ENCODE results near the gene PF4V1. TPM values are rescaled to one million over a fixed set of nuclear protein-coding genes. Genes with fewer than 3 reads are reported as not detected.
A peak's percentile ranks its signal among the peaks of the same experiment; 100 is the strongest.

Gene PF4V1
- total RNA-seq, 1 experiment from 2014 or later, result not detected

GRCh38 chr4:73842696-73843095 lies 10.4 kb upstream of the PF4V1 start:
- in situ Hi-C loops (cut with HindIII; ENCODE audit: low pct_unique_long_range_greater_than_20kb, low sequenced_read_pairs), result no loop called here
- DNase-seq (ENCODE audit: low read depth), result no peak

- in situ Hi-C loops (cut with HindIII; ENCODE audit: low pct_unique_long_range_greater_than_20kb, low sequenced_read_pairs), result no loop called here
- no peak for DNase-seq (ENCODE audit: low read depth)
These were observed 9.7 kb upstream of the PF4V1 start for GRCh38 chr4:73843369-73843768.

DNA sequence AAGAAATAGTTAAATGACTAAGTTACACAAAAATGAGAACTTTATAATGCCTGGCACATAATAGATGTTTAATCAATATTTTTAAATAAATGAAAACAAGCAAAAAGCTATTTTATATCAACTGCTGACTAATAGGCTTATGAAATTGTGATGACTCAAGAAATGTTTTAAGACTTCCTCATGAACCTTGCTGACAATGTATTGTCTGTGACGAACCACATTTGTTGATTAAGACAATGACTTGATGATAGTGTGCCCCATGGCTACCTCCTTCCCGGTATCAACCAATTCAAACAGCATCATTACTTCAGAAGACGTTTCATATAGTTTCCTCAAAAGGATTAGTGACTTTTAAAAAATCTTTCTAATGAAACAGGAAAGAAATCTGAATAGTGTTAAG lies 8.8 kb upstream of the PF4V1 start:
- in situ Hi-C loops (cut with HindIII; ENCODE audit: low pct_unique_long_range_greater_than_20kb, low sequenced_read_pairs), result no loop called here
- no peak for DNase-seq (ENCODE audit: low read depth)

GRCh38 chr4:73844806-73845205 lies 8.3 kb upstream of the PF4V1 start:
- no peak for DNase-seq (ENCODE audit: low read depth)
- in situ Hi-C loops (cut with HindIII; ENCODE audit: low pct_unique_long_range_greater_than_20kb, low sequenced_read_pairs), result no loop called here

DNA sequence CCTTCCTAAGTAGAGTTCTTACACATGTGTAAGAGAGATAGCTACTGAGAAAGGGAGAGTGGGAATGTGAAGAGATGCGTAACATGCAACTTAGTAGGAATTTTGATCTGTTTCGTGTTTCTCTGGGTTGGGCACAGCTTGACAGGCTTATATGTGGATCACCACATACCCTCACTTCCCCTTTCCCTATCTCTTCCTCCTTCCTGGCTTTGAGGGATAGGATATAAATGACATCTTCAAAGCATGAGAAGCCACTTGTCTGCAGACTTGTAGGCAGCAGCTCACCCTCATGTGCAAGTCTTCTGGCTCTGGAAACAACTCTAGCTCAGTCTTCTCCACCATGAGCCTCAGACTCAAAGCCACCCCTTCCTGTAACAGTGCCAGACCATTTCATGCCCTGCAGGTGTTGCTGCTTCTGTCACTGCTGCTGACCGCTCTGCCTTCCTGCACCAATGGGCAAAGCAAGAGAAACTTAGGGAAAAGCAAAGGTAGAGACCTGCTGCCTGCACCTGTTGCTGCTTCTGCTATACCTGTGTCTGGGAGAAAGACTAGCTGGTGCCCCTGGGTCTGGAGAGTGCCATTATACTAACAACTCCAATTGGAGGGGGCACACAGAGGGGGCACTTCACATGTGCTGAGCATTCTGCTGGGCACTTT lies 5.4 kb upstream of the PF4V1 start:
- in situ Hi-C loops (cut with HindIII; ENCODE audit: low pct_unique_long_range_greater_than_20kb, low sequenced_read_pairs), result no loop called here
- DNase-seq (ENCODE audit: low read depth), result no peak

- in situ Hi-C loops (cut with HindIII; ENCODE audit: low pct_unique_long_range_greater_than_20kb, low sequenced_read_pairs), result no loop called here
- DNase-seq (ENCODE audit: low read depth), result no peak
These were observed 4.8 kb upstream of the PF4V1 start for GRCh38 chr4:73848183-73848777.

DNA sequence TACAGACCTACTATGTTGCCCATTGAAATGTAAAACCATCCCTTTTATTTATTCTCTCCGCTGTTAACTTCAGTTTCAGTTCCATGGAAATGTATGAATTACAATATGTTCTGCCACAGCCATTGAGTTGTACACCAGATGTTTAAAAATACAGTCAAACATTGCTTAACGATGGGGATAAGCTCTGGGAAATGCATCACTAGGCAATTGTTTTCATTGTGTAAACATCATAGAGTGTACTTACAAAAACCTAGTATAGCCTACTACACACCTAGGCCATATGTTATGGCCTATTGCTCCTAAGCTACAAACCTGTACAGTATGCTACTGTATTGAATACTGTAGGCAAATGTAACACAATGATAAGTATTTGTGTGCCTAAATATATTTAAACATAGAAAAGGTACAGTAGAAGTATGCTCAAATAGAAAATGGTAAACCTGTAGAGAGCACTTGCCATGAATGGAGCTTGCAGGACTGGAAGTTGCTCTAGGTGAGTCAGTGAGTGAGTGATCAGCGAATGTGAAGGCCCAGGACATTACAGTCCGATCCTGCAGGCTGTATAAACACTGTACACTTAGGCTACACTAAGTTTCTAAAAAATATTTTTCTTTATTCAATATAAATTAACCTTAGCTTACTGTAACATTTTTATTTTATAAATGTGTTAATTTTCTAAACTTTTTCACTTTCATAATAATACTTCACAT lies 2.7 kb upstream of the PF4V1 start:
- DNase-seq (ENCODE audit: low read depth), result no peak
- in situ Hi-C loops (cut with HindIII; ENCODE audit: low pct_unique_long_range_greater_than_20kb, low sequenced_read_pairs), result no loop called here

- DNase-seq (ENCODE audit: low read depth), result no peak
- in situ Hi-C loops (cut with HindIII; ENCODE audit: low pct_unique_long_range_greater_than_20kb, low sequenced_read_pairs), result no loop called here
These were observed 1.8 kb upstream of the PF4V1 start for GRCh38 chr4:73851293-73851692.

DNA sequence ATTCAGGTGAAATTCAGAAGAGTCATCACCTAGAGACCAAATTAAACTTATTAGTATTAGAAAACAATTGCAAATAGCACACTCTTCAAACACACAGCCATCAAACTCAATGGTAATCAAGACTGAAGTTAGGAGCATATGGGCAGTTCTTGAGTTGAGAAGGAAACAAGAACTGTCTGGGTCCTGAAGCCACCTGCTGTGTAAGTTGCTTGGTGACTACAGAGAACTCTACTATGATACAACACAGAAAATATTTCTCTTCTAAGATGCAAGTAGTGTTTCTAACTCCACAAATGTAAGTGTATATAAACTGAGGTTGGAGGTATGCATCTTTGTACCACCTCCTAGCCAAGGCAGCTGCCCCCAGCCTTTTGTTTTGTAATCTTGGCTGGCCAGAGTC lies 325 bp upstream of the PF4V1 start:
- in situ Hi-C loops (cut with HindIII; ENCODE audit: low pct_unique_long_range_greater_than_20kb, low sequenced_read_pairs), result no loop called here
- DNase-seq (ENCODE audit: low read depth), result no peak

DNA sequence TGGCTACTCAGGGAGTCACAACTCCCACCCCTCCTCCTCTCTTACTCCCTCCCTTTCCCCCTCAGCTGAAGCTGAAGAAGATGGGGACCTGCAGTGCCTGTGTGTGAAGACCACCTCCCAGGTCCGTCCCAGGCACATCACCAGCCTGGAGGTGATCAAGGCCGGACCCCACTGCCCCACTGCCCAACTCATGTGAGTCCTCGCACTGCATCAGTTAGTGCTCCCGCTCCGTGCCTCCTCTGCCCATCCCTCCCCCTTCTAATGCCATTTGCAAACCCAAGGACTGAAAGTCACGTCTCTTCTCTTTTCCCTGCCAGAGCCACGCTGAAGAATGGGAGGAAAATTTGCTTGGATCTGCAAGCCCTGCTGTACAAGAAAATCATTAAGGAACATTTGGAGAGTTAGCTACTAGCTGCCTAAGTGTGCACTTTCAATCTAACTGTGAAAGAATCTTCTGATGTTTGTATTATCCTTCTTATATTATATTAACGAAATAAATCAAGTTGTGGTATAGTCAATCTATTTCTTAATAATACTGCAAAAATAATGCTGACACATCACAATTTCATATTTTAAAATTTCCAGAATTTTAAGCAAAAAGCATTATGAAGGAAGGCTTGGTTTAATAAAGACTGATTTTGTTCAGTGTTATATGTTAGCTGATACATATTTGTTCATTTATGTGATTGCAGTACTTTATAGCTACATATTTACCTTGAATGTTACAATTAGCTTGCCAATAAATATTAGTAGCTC lies 800 bp downstream of the PF4V1 start:
- in situ Hi-C loops (cut with HindIII; ENCODE audit: low pct_unique_long_range_greater_than_20kb, low sequenced_read_pairs), result no loop called here

DNA sequence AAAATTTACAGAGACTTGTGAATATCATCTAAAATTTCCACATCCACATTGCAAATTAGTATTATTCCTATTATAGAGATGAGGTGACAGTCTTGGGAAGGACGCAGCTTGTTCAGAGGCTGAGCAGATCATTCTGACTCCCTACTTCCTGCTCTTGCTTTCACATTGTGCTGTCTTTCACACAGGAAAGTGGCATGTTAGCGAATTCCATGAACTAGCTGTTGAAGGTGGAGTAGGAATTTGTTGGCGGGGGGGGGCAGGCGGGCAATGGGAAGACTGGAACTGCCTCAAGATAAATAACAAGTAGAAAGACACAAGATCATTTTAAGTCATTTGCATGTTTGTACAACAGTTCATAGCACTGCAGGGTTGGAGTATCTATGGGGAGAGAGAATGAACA lies 2.3 kb downstream of the PF4V1 start:
- DNase-seq (ENCODE audit: low read depth), result no peak
- in situ Hi-C loops (cut with HindIII; ENCODE audit: low pct_unique_long_range_greater_than_20kb, low sequenced_read_pairs), result no loop called here

More for the DNA sequence above, 800 bp downstream of the PF4V1 start:
- DNase-seq (ENCODE audit: low read depth), result no peak

- in situ Hi-C loops (cut with HindIII; ENCODE audit: low pct_unique_long_range_greater_than_20kb, low sequenced_read_pairs), result no loop called here
- DNase-seq (ENCODE audit: low read depth), result peak; percentile 36
These were observed 3.4 kb downstream of the PF4V1 start for GRCh38 chr4:73856518-73856917.

- DNase-seq (ENCODE audit: low read depth), result no peak
- in situ Hi-C loops (cut with HindIII; ENCODE audit: low pct_unique_long_range_greater_than_20kb, low sequenced_read_pairs), result no loop called here
These were observed 6.6 kb downstream of the PF4V1 start for GRCh38 chr4:73859614-73860088.

GRCh38 chr4:73860181-73860580 lies 7.1 kb downstream of the PF4V1 start:
- in situ Hi-C loops (cut with HindIII; ENCODE audit: low pct_unique_long_range_greater_than_20kb, low sequenced_read_pairs), result no loop called here
- no peak for DNase-seq (ENCODE audit: low read depth)

GRCh38 chr4:73860917-73861316 lies 7.8 kb downstream of the PF4V1 start:
- no peak for DNase-seq (ENCODE audit: low read depth)
- in situ Hi-C loops (cut with HindIII; ENCODE audit: low pct_unique_long_range_greater_than_20kb, low sequenced_read_pairs), result no loop called here

DNA sequence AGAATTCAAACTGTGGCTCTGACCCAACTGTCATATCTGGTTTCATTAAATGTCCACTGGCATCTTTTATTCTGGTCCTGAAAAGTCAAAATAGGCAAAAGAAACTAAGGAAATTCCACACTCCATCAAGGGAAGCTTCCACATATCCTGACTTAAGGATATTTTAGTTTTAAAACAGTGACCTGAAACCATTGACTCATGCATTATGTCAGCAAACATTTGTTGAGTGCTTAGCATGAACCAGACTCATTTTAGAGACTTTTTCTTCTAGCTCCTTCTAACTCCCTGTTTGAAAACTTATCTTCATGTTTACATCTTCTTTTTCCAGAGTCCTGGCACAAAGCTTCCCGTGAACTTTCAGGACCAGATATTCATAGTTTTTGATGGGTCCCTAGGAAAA lies 9.2 kb downstream of the PF4V1 start:
- DNase-seq (ENCODE audit: low read depth), result no peak
- in situ Hi-C loops (cut with HindIII; ENCODE audit: low pct_unique_long_range_greater_than_20kb, low sequenced_read_pairs), result no loop called here

GRCh38 chr4:73864365-73864764 lies 11.3 kb downstream of the PF4V1 start:
- peak; percentile 19 for DNase-seq (ENCODE audit: low read depth)
- in situ Hi-C loops (cut with HindIII; ENCODE audit: low pct_unique_long_range_greater_than_20kb, low sequenced_read_pairs), result no loop called here

- in situ Hi-C loops (cut with HindIII; ENCODE audit: low pct_unique_long_range_greater_than_20kb, low sequenced_read_pairs), result no loop called here
- DNase-seq (ENCODE audit: low read depth), result no peak
These were observed 11.9 kb downstream of the PF4V1 start for GRCh38 chr4:73864961-73865360.

Measured in Caki2 (cell line).